Neural cell (in vitro differentiated cells): Measurements from ENCODE around the gene MEMO1. TPM values are rescaled to one million over a fixed set of nuclear protein-coding genes. Genes with fewer than 3 reads are reported as not detected.
"Not testable (repeated sequence)": the region's sequence is repeated elsewhere in the genome, so short reads cannot be mapped to it uniquely, and the experiment has no call there.

Experiments
- H2AFZ ChIP-seq: fragments of 200-600, 300-800 bp; sonication (generic), shearing (Covaris generic); 2 replicates; pipeline ENCODE4 v1.6.0; 2014; ENCODE audit warnings: low read depth, mild to moderate bottlenecking, antibody characterized with exemption, low read length, moderate library complexity
- H3F3A ChIP-seq: fragments of 200-600 bp; shearing (Covaris generic); 2 replicates; pipeline ENCODE4 v1.6.1; 2016; ENCODE audit warnings: mild to moderate bottlenecking, moderate library complexity, mixed read lengths, antibody characterized with exemption, low read length; ENCODE audit not compliant: insufficient read depth, poor library complexity, severe bottlenecking
- H3K27ac ChIP-seq: fragments of 200-600, 300-800 bp; sonication (generic), shearing (Covaris generic); 2 replicates; pipeline ENCODE4 v1.5.1; 2014; ENCODE audit warnings: mild to moderate bottlenecking, low read length, moderate library complexity
- H3K27me3 ChIP-seq: fragments of 300-800, 200-600 bp; sonication (generic), shearing (Covaris generic); 2 replicates; pipeline ENCODE4 v1.6.0; 2014; ENCODE audit warnings: mild to moderate bottlenecking, low read depth, low read length, moderate library complexity; ENCODE audit not compliant: insufficient read depth
- H3K36me3 ChIP-seq: fragments of 300-800, 200-600 bp; sonication (generic), shearing (Covaris generic); 2 replicates; pipeline ENCODE4 v1.5.1; 2014; ENCODE audit warnings: mild to moderate bottlenecking, antibody characterized with exemption, low read length, moderate library complexity; ENCODE audit not compliant: insufficient read depth
- H3K4me2 ChIP-seq: fragments of 300-800, 200-600 bp; sonication (generic), shearing (Covaris generic); 2 replicates; pipeline ENCODE4 v1.6.0; 2014; ENCODE audit warnings: mild to moderate bottlenecking, low read length
- H3K4me3 ChIP-seq: fragments of 300-800, 200-600 bp; sonication (generic), shearing (Covaris generic); 2 replicates; pipeline ENCODE4 v1.5.1; 2014; ENCODE audit warnings: mild to moderate bottlenecking, low read length, moderate library complexity
- H3K79me2 ChIP-seq: fragments of 200-600 bp; shearing (Covaris generic); replicated peaks from 2 replicates; pipeline ENCODE4 v1.6.0; 2014; ENCODE audit warnings: mild to moderate bottlenecking, low read length, moderate library complexity; ENCODE audit not compliant: insufficient read depth
- H3K9ac ChIP-seq: fragments of 300-800, 200-600 bp; sonication (generic), shearing (Covaris generic); 2 replicates; pipeline ENCODE4 v1.6.1; 2016; ENCODE audit warnings: mild to moderate bottlenecking, low read length, mixed read lengths
- H3K9me2 ChIP-seq: fragments of 200-600 bp; shearing (Covaris generic); 2 replicates; pipeline ENCODE4 v1.6.1; 2016; ENCODE audit warnings: mild to moderate bottlenecking, low read length, mixed read lengths; ENCODE audit not compliant: insufficient read depth
- H3K9me3 ChIP-seq: fragments of 200-600, 300-800 bp; sonication (generic), shearing (Covaris generic); 2 replicates; pipeline ENCODE4 v1.6.1; 2016; ENCODE audit warnings: mild to moderate bottlenecking, mixed run types, low read length, moderate library complexity, mixed read lengths
- H4K20me1 ChIP-seq: fragments of 200-600 bp; shearing (Covaris generic); 2 replicates; pipeline ENCODE4 v1.6.1; 2016; ENCODE audit warnings: mild to moderate bottlenecking, mixed run types; ENCODE audit not compliant: insufficient read depth
- CTCF ChIP-seq: fragments of 450-650 bp; IDR thresholded peaks from 2 replicates; pipeline ENCODE4 v1.5.1; 2014; ENCODE audit warnings: antibody characterized with exemption, mild to moderate bottlenecking, moderate library complexity; ENCODE audit not compliant: poor library complexity, severe bottlenecking
- EP300 ChIP-seq: fragments of 450-650 bp; conservative IDR thresholded peaks from 2 replicates; pipeline ENCODE4 v1.6.1; 2014; ENCODE audit warnings: antibody characterized with exemption, mild to moderate bottlenecking, moderate library complexity; ENCODE audit not compliant: poor library complexity, severe bottlenecking
- EZH2 ChIP-seq: fragments of 200-600, 300-800 bp; shearing (Covaris generic), sonication (generic); IDR thresholded peaks from 2 replicates; pipeline ENCODE4 v1.6.1; 2014; ENCODE audit warnings: antibody characterized with exemption, low read length, borderline replicate concordance, mild to moderate bottlenecking; ENCODE audit not compliant: insufficient read depth, poor library complexity, severe bottlenecking
- MXI1 ChIP-seq: fragments of 450-650 bp; conservative IDR thresholded peaks from 2 replicates; pipeline ENCODE4 v1.6.1; 2014; ENCODE audit warnings: antibody characterized with exemption, mild to moderate bottlenecking; ENCODE audit not compliant: poor library complexity, severe bottlenecking
- POLR2AphosphoS5 ChIP-seq: IDR thresholded peaks from 2 replicates; pipeline ENCODE4 v1.6.1; 2012
- RAD21 ChIP-seq: fragments of 450-650 bp; conservative IDR thresholded peaks from 2 replicates; pipeline ENCODE4 v1.6.1; 2014; ENCODE audit warnings: antibody characterized with exemption, mild to moderate bottlenecking, moderate library complexity
- SMC3 ChIP-seq: fragments of 450-650 bp; conservative IDR thresholded peaks from 2 replicates; pipeline ENCODE4 v1.6.1; 2014; ENCODE audit warnings: antibody characterized with exemption, mild to moderate bottlenecking, moderate library complexity; ENCODE audit not compliant: poor library complexity
- TAF1 ChIP-seq: IDR thresholded peaks from 2 replicates; pipeline ENCODE4 v1.6.1; 2012; ENCODE audit warnings: low read depth
- polyA plus RNA-seq: library from polyadenylated mRNA; depleted of rRNA; stranded (reverse); fragments of >200 nt; gene quantifications from 2 replicates; pipeline ENCODE4 v1.2.3, GENCODE V29; 2014
- TF ChIP-seq, protein P1 (sequence below): IDR thresholded peaks from 2 replicates; pipeline ENCODE4 v1.6.1; 2012; ENCODE audit warnings: borderline replicate concordance

MEMO1 gene
- polyA plus RNA-seq, 1 donor from 2014 or later, result 124 TPM

DNA sequence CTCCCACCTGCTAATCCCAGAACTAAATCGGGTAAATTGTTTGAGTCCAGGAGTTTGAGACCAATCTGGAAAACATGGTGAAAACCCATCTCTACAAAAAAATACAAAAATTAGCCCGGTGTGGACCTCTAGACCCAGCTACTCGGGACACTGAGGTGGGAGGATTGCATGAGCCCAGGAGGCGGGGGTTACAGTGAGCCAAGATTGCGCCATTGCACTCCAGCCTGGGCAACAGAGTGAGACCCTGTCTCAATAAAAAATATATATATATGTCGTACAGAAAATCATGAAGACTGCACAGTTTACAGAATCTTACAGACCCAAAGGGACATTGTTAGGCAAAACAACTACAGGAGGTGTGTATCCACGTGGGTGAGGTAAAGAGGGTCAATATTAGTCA is 32.8 kb upstream of the MEMO1 start:
- Histone ChIP-seq H3K36me3 (no peaks in the 10 kb centered on the region), H3F3A (no peaks in the 10 kb centered on the region), H3K27me3 (no peaks in the 10 kb centered on the region), H3K27ac (no peak overlapping the region), H3K9me3 (no peaks in the 10 kb centered on the region), H3K9ac (no peak overlapping the region), H3K4me3 (no peak overlapping the region), H3K79me2 (peaks cover 5% of the 10 kb centered on the region), H3K9me2 (no peaks in the 10 kb centered on the region), H4K20me1 (no peaks in the 10 kb centered on the region), H2AFZ (no peak overlapping the region), H3K4me2 (no peak overlapping the region)
- no peak for TF ChIP-seq POLR2AphosphoS5
- TF ChIP-seq EP300, result no peak
- TF ChIP-seq, protein P1, sequence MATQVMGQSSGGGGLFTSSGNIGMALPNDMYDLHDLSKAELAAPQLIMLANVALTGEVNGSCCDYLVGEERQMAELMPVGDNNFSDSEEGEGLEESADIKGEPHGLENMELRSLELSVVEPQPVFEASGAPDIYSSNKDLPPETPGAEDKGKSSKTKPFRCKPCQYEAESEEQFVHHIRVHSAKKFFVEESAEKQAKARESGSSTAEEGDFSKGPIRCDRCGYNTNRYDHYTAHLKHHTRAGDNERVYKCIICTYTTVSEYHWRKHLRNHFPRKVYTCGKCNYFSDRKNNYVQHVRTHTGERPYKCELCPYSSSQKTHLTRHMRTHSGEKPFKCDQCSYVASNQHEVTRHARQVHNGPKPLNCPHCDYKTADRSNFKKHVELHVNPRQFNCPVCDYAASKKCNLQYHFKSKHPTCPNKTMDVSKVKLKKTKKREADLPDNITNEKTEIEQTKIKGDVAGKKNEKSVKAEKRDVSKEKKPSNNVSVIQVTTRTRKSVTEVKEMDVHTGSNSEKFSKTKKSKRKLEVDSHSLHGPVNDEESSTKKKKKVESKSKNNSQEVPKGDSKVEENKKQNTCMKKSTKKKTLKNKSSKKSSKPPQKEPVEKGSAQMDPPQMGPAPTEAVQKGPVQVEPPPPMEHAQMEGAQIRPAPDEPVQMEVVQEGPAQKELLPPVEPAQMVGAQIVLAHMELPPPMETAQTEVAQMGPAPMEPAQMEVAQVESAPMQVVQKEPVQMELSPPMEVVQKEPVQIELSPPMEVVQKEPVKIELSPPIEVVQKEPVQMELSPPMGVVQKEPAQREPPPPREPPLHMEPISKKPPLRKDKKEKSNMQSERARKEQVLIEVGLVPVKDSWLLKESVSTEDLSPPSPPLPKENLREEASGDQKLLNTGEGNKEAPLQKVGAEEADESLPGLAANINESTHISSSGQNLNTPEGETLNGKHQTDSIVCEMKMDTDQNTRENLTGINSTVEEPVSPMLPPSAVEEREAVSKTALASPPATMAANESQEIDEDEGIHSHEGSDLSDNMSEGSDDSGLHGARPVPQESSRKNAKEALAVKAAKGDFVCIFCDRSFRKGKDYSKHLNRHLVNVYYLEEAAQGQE, result no peak
- no peak for TF ChIP-seq RAD21
- no peak for TF ChIP-seq SMC3
- TF ChIP-seq CTCF, result no peak
- TF ChIP-seq TAF1, result no peak
- no peak for TF ChIP-seq MXI1
- no peak for TF ChIP-seq EZH2

DNA sequence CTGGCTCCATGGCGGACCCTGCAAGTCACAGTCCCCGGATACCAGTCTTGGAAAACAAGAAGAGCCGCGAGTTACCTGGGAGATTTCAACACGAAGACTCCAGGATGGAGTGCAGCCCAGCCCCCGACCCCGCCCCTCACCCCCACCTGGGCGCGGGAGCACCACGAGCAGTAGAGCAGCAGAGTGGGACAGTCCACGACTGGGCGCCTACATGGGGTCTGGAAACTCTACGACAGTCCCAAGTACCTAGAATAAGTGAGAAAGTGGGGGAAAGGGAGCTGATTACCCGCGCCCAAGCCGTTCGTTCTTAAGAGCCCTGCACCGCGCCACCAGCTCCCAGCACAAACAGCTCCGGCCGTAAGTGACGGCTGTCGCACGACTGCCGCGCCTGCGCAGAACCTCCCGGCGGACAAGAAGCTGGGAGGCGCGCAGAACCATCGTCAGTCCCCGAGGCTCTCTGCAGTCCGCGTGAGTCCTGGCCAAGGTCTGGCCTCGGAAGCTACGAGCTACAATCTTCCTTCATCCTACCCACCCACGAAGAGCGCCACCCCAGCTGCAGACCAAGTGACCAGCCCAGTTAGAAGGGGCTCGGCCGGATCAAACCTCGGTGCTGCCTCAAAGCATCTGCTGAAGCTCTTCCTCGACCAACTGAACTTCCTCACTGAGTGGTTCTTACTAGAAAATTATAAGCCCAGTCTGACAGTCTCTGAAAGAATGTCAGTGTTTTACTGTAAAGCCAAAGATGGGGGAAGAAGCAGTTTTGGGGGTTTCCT is 28.8 kb upstream of the MEMO1 start, which contains the start of gene DPY30:
TSS of gene DPY30 (minus strand) at position 359 of the 773 bp plus-strand sequence. CDS start at position 10, 349 bp downstream.
- H3K79me2 ChIP-seq, result peaks cover 7% of the 10 kb centered on the region
- H3K36me3 ChIP-seq, result no peaks in the 10 kb centered on the region
- H3K4me3 ChIP-seq, result peak within 1 kb of the TSS; percentile 90
- peak within 1 kb of the TSS; percentile 77 for H3K4me2 ChIP-seq
- peak; percentile 90 for TF ChIP-seq POLR2AphosphoS5
- TF ChIP-seq TAF1, result peak; percentile 75
- no peak for TF ChIP-seq EZH2
- peak; percentile 85 for TF ChIP-seq MXI1
- TF ChIP-seq CTCF, result peak; percentile 23
- peak; percentile 66 for TF ChIP-seq SMC3
- TF ChIP-seq, protein P1, result peak; percentile 72
- peak; percentile 55 for TF ChIP-seq RAD21
- peak; percentile 41 for TF ChIP-seq EP300
- no peaks in the 10 kb centered on the region for H4K20me1 ChIP-seq
- peak within 1 kb of the TSS; percentile 76 for H3K9ac ChIP-seq
- H2AFZ ChIP-seq, result peak within 1 kb of the TSS; percentile 92
- H3K27me3 ChIP-seq, result no peaks in the 10 kb centered on the region
- no peaks in the 10 kb centered on the region for H3K9me3 ChIP-seq
- H3K27ac ChIP-seq, result peak within 1 kb of the TSS; percentile 77
- no peaks in the 10 kb centered on the region for H3F3A ChIP-seq
- no peaks in the 10 kb centered on the region for H3K9me2 ChIP-seq

GRCh38 chr2:32034198-32034887 is 23.5 kb upstream of the MEMO1 start:
- not testable (repeated sequence) for H4K20me1 ChIP-seq, H3F3A ChIP-seq, H3K36me3 ChIP-seq, H3K27me3 ChIP-seq, H3K79me2 ChIP-seq, H3K4me3 ChIP-seq, H2AFZ ChIP-seq, H3K4me2 ChIP-seq, H3K27ac ChIP-seq, H3K9ac ChIP-seq, H3K9me2 ChIP-seq, H3K9me3 ChIP-seq
